Gastroesophageal sphincter (tissue), 3 donors: Measurements from ENCODE around the gene ZFP14.

ENCODE experiments used
- CTCF ChIP-seq, 4 experiments: fragments of 200-600 bp in 2 of 4; fragments of 450-650 bp in 2 of 4; sonication (generic) in 1 of 4; IDR thresholded peaks; one replicate each; pipeline ENCODE4 v1.5.1; 2017 to 2019; ENCODE audit warnings: antibody characterized with exemption in 4 of 4, mild to moderate bottlenecking in 2 of 4, moderate library complexity in 2 of 4
- POLR2A ChIP-seq, 2 donors: fragments of 450-650 bp; IDR thresholded peaks; one replicate each; pipeline ENCODE4 v1.6.1; 2017; ENCODE audit warnings: antibody characterized with exemption in 2 of 2, mild to moderate bottlenecking in 2 of 2, moderate library complexity in 1 of 2
- POLR2AphosphoS5 ChIP-seq: sonication (generic); formaldehyde crosslinking; IDR thresholded peaks from one replicate; pipeline ENCODE4 v1.6.1; 2017; ENCODE audit warnings: antibody characterized with exemption

GRCh38 chr19:36371886-36372285 is 7.1 kb downstream of the ZFP14 start:
- no peak for TF ChIP-seq POLR2AphosphoS5
- TF ChIP-seq CTCF (IDR thresholded peaks at IDR 0.05): no peak
- no peak for TF ChIP-seq POLR2A (IDR thresholded peaks at IDR 0.05)
